Chondrocyte (in vitro differentiated cells): Measurements from ENCODE around the gene TRPM8. TPM values are rescaled to one million over a fixed set of nuclear protein-coding genes. Genes with fewer than 3 reads are reported as not detected.
A peak's percentile ranks its signal among the peaks of the same experiment; 100 is the strongest.

Experiments
- DNase-seq: peaks from one replicate; pipeline ENCODE4 v3.0.0; 2021; ENCODE audit warnings: mixed read lengths, low spot score
- H3K27ac Mint-ChIP-seq: one replicate; pipeline ENCODE4 v1.8.0; 2021; ENCODE audit warnings: mild to moderate bottlenecking, moderate library complexity, mixed read lengths; ENCODE audit not compliant: unreplicated experiment
- H3K27me3 Mint-ChIP-seq: 2 replicates; pipeline ENCODE4 v1.8.0; 2021; ENCODE audit warnings: low read depth, mixed read lengths
- H3K36me3 Mint-ChIP-seq: 2 replicates; pipeline ENCODE4 v1.8.0; 2021; ENCODE audit warnings: low read depth, mixed read lengths
- H3K4me1 Mint-ChIP-seq: 2 replicates; pipeline ENCODE4 v1.8.0; 2021; ENCODE audit warnings: low read depth, mild to moderate bottlenecking, mixed read lengths
- H3K4me3 Mint-ChIP-seq: one replicate; pipeline ENCODE4 v1.8.0; 2021; ENCODE audit warnings: mild to moderate bottlenecking, moderate library complexity, mixed read lengths; ENCODE audit not compliant: unreplicated experiment
- H3K9me3 Mint-ChIP-seq: 2 replicates; pipeline ENCODE4 v1.8.0; 2021; ENCODE audit warnings: low read depth, mixed read lengths
- CTCF ChIP-seq: fragments of 200-600 bp; sonication (generic); IDR thresholded peaks from 2 replicates; pipeline ENCODE4 v1.5.0; 2021; ENCODE audit warnings: antibody characterized with exemption, mild to moderate bottlenecking, moderate library complexity
- total RNA-seq: library from RNA; stranded (reverse); gene quantifications from 3 replicates; pipeline ENCODE4 v1.2.1, GENCODE V29; 2021

The TRPM8 gene
- total RNA-seq, 1 donor from 2014 or later = 0.15 TPM

- peaks cover 38% of the 10 kb centered on the region for H3K27me3 Mint-ChIP-seq
- no peak for DNase-seq
- no peak overlapping the region for H3K4me3 Mint-ChIP-seq
- H3K36me3 Mint-ChIP-seq = no peaks in the 10 kb centered on the region
- no peak overlapping the region for H3K27ac Mint-ChIP-seq
- H3K9me3 Mint-ChIP-seq = no peaks in the 10 kb centered on the region
- H3K4me1 Mint-ChIP-seq = peaks cover 10% of the 10 kb centered on the region
- TF ChIP-seq CTCF = no peak
These were observed 9.6 kb downstream of the TRPM8 start for GRCh38 chr2:233926806-233927205.

- Mint-ChIP-seq H3K4me3 (no peak overlapping the region), H3K27me3 (peaks cover 45% of the 10 kb centered on the region)
These were observed 11.6 kb downstream of the TRPM8 start for GRCh38 chr2:233928594-233929351.

GRCh38 chr2:233929352-233930022, 12.3 kb downstream of the TRPM8 start:
- H3K36me3 Mint-ChIP-seq = no peaks in the 10 kb centered on the region
- no peak for DNase-seq
- peaks cover 10% of the 10 kb centered on the region for H3K4me1 Mint-ChIP-seq
- no peak overlapping the region for H3K4me3 Mint-ChIP-seq
- no peak overlapping the region for H3K27ac Mint-ChIP-seq
- H3K9me3 Mint-ChIP-seq = no peaks in the 10 kb centered on the region
- no peak for TF ChIP-seq CTCF
- H3K27me3 Mint-ChIP-seq = peaks cover 43% of the 10 kb centered on the region

More at GRCh38 chr2:233928594-233929351, 11.6 kb downstream of the TRPM8 start:
- Mint-ChIP-seq H3K36me3 (no peaks in the 10 kb centered on the region), H3K9me3 (no peaks in the 10 kb centered on the region), H3K4me1 (peaks cover 10% of the 10 kb centered on the region), H3K27ac (no peak overlapping the region)
- no peak for DNase-seq
- peak; percentile 85 for TF ChIP-seq CTCF

GRCh38 chr2:233934524-233934923, 17.4 kb downstream of the TRPM8 start:
- DNase-seq = no peak
- H3K27ac Mint-ChIP-seq = no peak overlapping the region
- H3K27me3 Mint-ChIP-seq = peaks cover 45% of the 10 kb centered on the region
- TF ChIP-seq CTCF = no peak
- peaks cover 3% of the 10 kb centered on the region for H3K4me1 Mint-ChIP-seq
- no peaks in the 10 kb centered on the region for H3K9me3 Mint-ChIP-seq
- no peak overlapping the region for H3K4me3 Mint-ChIP-seq
- H3K36me3 Mint-ChIP-seq = no peaks in the 10 kb centered on the region

- Mint-ChIP-seq H3K4me1 (no peaks in the 10 kb centered on the region), H3K4me3 (no peak overlapping the region), H3K27ac (no peak overlapping the region), H3K27me3 (peaks cover 46% of the 10 kb centered on the region), H3K36me3 (no peaks in the 10 kb centered on the region), H3K9me3 (no peaks in the 10 kb centered on the region)
- no peak for DNase-seq
- TF ChIP-seq CTCF = no peak
These were observed 18.3 kb downstream of the TRPM8 start for GRCh38 chr2:233935426-233935825.
